ENCODE measurements around the gene TMEM62.
"Not testable (repeated sequence)": the region's sequence is repeated elsewhere in the genome, so short reads cannot be mapped to it uniquely, and the experiment has no call there.

TMEM62 gene

GRCh38 chr15:43210172-43210745 is 76.9 kb downstream of the TMEM62 start:
- no peak for DNase-seq (ENCODE audit: low read depth)

GRCh38 chr15:43210807-43211206 is 77.4 kb downstream of the TMEM62 start:
- DNase-seq (ENCODE audit: low read depth): no peak

- no peak for DNase-seq (ENCODE audit: low read depth)
These were observed 77.9 kb downstream of the TMEM62 start for GRCh38 chr15:43211224-43211735.

GRCh38 chr15:43212299-43212698 is 78.9 kb downstream of the TMEM62 start:
- DNase-seq (ENCODE audit: low read depth): no peak

- DNase-seq (ENCODE audit: low read depth): no peak
These were observed 79.6 kb downstream of the TMEM62 start for GRCh38 chr15:43212951-43213350.

- DNase-seq (ENCODE audit: low read depth): no peak
These were observed 80.1 kb downstream of the TMEM62 start for GRCh38 chr15:43213466-43213865.

- no peak for DNase-seq (ENCODE audit: low read depth)
These were observed 80.8 kb downstream of the TMEM62 start for GRCh38 chr15:43214169-43214568.

GRCh38 chr15:43214592-43215295 is 81.4 kb downstream of the TMEM62 start:
- DNase-seq (ENCODE audit: low read depth): no peak

- no peak for DNase-seq (ENCODE audit: low read depth)
These were observed 82.6 kb downstream of the TMEM62 start for GRCh38 chr15:43215961-43216360.

- DNase-seq (ENCODE audit: low read depth): no peak
These were observed 85.7 kb downstream of the TMEM62 start for GRCh38 chr15:43218908-43219706.

GRCh38 chr15:43219929-43220928 is 86.8 kb downstream of the TMEM62 start:
- DNase-seq (ENCODE audit: low read depth): no peak

- no peak for DNase-seq (ENCODE audit: low read depth)
These were observed 87.6 kb downstream of the TMEM62 start, which contains the start of gene EPB42 for GRCh38 chr15:43220991-43221403. Gene EPB42 (minus strand): TSS chr15:43221018. CDS start chr15:43220825, 193 bp downstream.

GRCh38 chr15:43221422-43221821 is 88.0 kb downstream of the TMEM62 start:
- DNase-seq (ENCODE audit: low read depth): no peak

GRCh38 chr15:43225201-43225949 is 92.0 kb downstream of the TMEM62 start:
- peak; percentile 18 for DNase-seq (ENCODE audit: low read depth)

GRCh38 chr15:43225950-43226255 is 92.5 kb downstream of the TMEM62 start:
- not testable (repeated sequence) for DNase-seq (ENCODE audit: low read depth)

GRCh38 chr15:43226436-43227305 is 93.3 kb downstream of the TMEM62 start:
- no peak for DNase-seq (ENCODE audit: low read depth)

GRCh38 chr15:43229977-43230376 is 96.6 kb downstream of the TMEM62 start:
- DNase-seq (ENCODE audit: low read depth): no peak

GRCh38 chr15:43230640-43231115 is 97.3 kb downstream of the TMEM62 start:
- DNase-seq (ENCODE audit: low read depth): no peak

- no peak for DNase-seq (ENCODE audit: low read depth)
These were observed 99.0 kb downstream of the TMEM62 start for GRCh38 chr15:43232289-43232874.
